ENCODE results near the gene PM20D2.
A peak's percentile ranks its signal among the peaks of the same experiment; 100 is the strongest.

The PM20D2 gene

GRCh38 chr6:89194559-89194958, 48.7 kb downstream of the PM20D2 start:
- DNase-seq: no peak
- H4K91ac ChIP-seq (ENCODE audit: low read depth, low read length): no peak overlapping the region
- H4K12ac ChIP-seq (ENCODE audit: low read depth, low read length): no peak overlapping the region
- no peak overlapping the region for H3K4me2 ChIP-seq (ENCODE audit: low read length)
- H3K27ac ChIP-seq (ENCODE audit: low read depth, low read length): no peak overlapping the region
- H3K27me3 ChIP-seq (ENCODE audit: insufficient read depth, low read length): no peaks in the 10 kb centered on the region
- no peak overlapping the region for H2BK5ac ChIP-seq (ENCODE audit: low read depth, low read length, poor library complexity)
- H2AFZ ChIP-seq (ENCODE audit: insufficient read depth, low read length, poor library complexity): no peak overlapping the region
- H2BK12ac ChIP-seq (ENCODE audit: low read length): no peak overlapping the region
- no peaks in the 10 kb centered on the region for H3K79me1 ChIP-seq (ENCODE audit: low read length)
- WGBS (ENCODE audit: extremely low coverage, insufficient coverage, insufficient read length): no CpG with 5 or more reads among the region's 1 CpG
- no peak overlapping the region for H2BK120ac ChIP-seq (ENCODE audit: insufficient read depth, low read length, poor library complexity)
- no peak overlapping the region for H3K14ac ChIP-seq (ENCODE audit: low read length)
- H3K9ac ChIP-seq (ENCODE audit: low read length): no peak overlapping the region
- no peaks in the 10 kb centered on the region for H3K36me3 ChIP-seq (ENCODE audit: control insufficient read depth in 1 of 2, insufficient read depth in 2 of 2, low read length in 2 of 2)
- H3K23ac ChIP-seq (ENCODE audit: low read length): no peak overlapping the region
- no peak overlapping the region for H2AK5ac ChIP-seq (ENCODE audit: low read length)
- H3K4me1 ChIP-seq (ENCODE audit: control insufficient read depth in 1 of 2, insufficient read depth in 2 of 2, low read length in 2 of 2): no peaks in the 10 kb centered on the region
- no peak overlapping the region for H3K18ac ChIP-seq (ENCODE audit: low read length)
- no peak overlapping the region for H3K4me3 ChIP-seq (ENCODE audit: low read depth, low read length)
- peaks cover 2% of the 10 kb centered on the region for H3K9me3 ChIP-seq (ENCODE audit: insufficient read depth, low read depth, low read length)
- H3K4ac ChIP-seq (ENCODE audit: low read depth, low read length): no peak overlapping the region
- H3K79me2 ChIP-seq (ENCODE audit: control insufficient read depth, insufficient read depth, low read length, poor library complexity): no peaks in the 10 kb centered on the region
- no peak overlapping the region for H4K8ac ChIP-seq (ENCODE audit: low read depth, low read length)

GRCh38 chr6:89197141-89197540, 51.3 kb downstream of the PM20D2 start:
- Histone ChIP-seq H2AFZ (ENCODE audit: insufficient read depth, low read length, poor library complexity) (no peak overlapping the region), H3K9me3 (ENCODE audit: insufficient read depth, low read depth, low read length) (peaks cover 2% of the 10 kb centered on the region), H3K27ac (ENCODE audit: low read depth, low read length) (no peak overlapping the region), H2AK5ac (ENCODE audit: low read length) (no peak overlapping the region), H2BK5ac (ENCODE audit: low read depth, low read length, poor library complexity) (no peak overlapping the region), H2BK120ac (ENCODE audit: insufficient read depth, low read length, poor library complexity) (no peak overlapping the region), H3K27me3 (ENCODE audit: insufficient read depth, low read length) (no peaks in the 10 kb centered on the region), H3K18ac (ENCODE audit: low read length) (no peak overlapping the region), H3K4me2 (ENCODE audit: low read length) (no peak overlapping the region), H3K4ac (ENCODE audit: low read depth, low read length) (no peak overlapping the region), H4K91ac (ENCODE audit: low read depth, low read length) (no peak overlapping the region), H2BK12ac (ENCODE audit: low read length) (no peak overlapping the region), H4K8ac (ENCODE audit: low read depth, low read length) (no peak overlapping the region), H4K12ac (ENCODE audit: low read depth, low read length) (no peak overlapping the region), H3K23ac (ENCODE audit: low read length) (no peak overlapping the region), H3K14ac (ENCODE audit: low read length) (no peak overlapping the region), H3K9ac (ENCODE audit: low read length) (no peak overlapping the region), H3K4me3 (ENCODE audit: low read depth, low read length) (no peak overlapping the region), H3K79me1 (ENCODE audit: low read length) (no peaks in the 10 kb centered on the region), H3K79me2 (ENCODE audit: control insufficient read depth, insufficient read depth, low read length, poor library complexity) (no peaks in the 10 kb centered on the region), H3K36me3 (ENCODE audit: control insufficient read depth in 1 of 2, insufficient read depth in 2 of 2, low read length in 2 of 2) (no peaks in the 10 kb centered on the region), H3K4me1 (ENCODE audit: control insufficient read depth in 1 of 2, insufficient read depth in 2 of 2, low read length in 2 of 2) (no peaks in the 10 kb centered on the region)
- DNase-seq: no peak
- no CpG with 5 or more reads among the region's 4 CpGs for WGBS (ENCODE audit: extremely low coverage, insufficient coverage, insufficient read length)

- no peak for DNase-seq
- Histone ChIP-seq H2BK12ac (ENCODE audit: low read length) (no peak overlapping the region), H3K36me3 (ENCODE audit: control insufficient read depth in 1 of 2, insufficient read depth in 2 of 2, low read length in 2 of 2) (no peaks in the 10 kb centered on the region), H3K79me2 (ENCODE audit: control insufficient read depth, insufficient read depth, low read length, poor library complexity) (no peaks in the 10 kb centered on the region), H3K4me2 (ENCODE audit: low read length) (no peak overlapping the region), H3K79me1 (ENCODE audit: low read length) (no peaks in the 10 kb centered on the region), H3K4me3 (ENCODE audit: low read depth, low read length) (no peak overlapping the region), H2AK5ac (ENCODE audit: low read length) (no peak overlapping the region), H4K12ac (ENCODE audit: low read depth, low read length) (no peak overlapping the region), H4K8ac (ENCODE audit: low read depth, low read length) (no peak overlapping the region), H3K4me1 (ENCODE audit: control insufficient read depth in 1 of 2, insufficient read depth in 2 of 2, low read length in 2 of 2) (no peaks in the 10 kb centered on the region), H3K9me3 (ENCODE audit: insufficient read depth, low read depth, low read length) (peaks cover 3% of the 10 kb centered on the region), H3K4ac (ENCODE audit: low read depth, low read length) (no peak overlapping the region), H3K9ac (ENCODE audit: low read length) (peak overlapping the region; percentile 43), H4K91ac (ENCODE audit: low read depth, low read length) (no peak overlapping the region), H3K23ac (ENCODE audit: low read length) (no peak overlapping the region), H3K14ac (ENCODE audit: low read length) (no peak overlapping the region), H3K27ac (ENCODE audit: low read depth, low read length) (no peak overlapping the region), H2BK120ac (ENCODE audit: insufficient read depth, low read length, poor library complexity) (no peak overlapping the region), H3K27me3 (ENCODE audit: insufficient read depth, low read length) (no peaks in the 10 kb centered on the region), H2AFZ (ENCODE audit: insufficient read depth, low read length, poor library complexity) (no peak overlapping the region), H2BK5ac (ENCODE audit: low read depth, low read length, poor library complexity) (no peak overlapping the region), H3K18ac (ENCODE audit: low read length) (no peak overlapping the region)
- no CpG with 5 or more reads among the region's 7 CpGs for WGBS (ENCODE audit: extremely low coverage, insufficient coverage, insufficient read length)
Measured at GRCh38 chr6:89198235-89198634, 52.4 kb downstream of the PM20D2 start.

- Histone ChIP-seq H2BK120ac (ENCODE audit: insufficient read depth, low read length, poor library complexity) (no peak overlapping the region), H3K4me3 (ENCODE audit: low read depth, low read length) (no peak overlapping the region), H3K14ac (ENCODE audit: low read length) (no peak overlapping the region), H3K4ac (ENCODE audit: low read depth, low read length) (no peak overlapping the region), H3K27ac (ENCODE audit: low read depth, low read length) (no peak overlapping the region), H4K12ac (ENCODE audit: low read depth, low read length) (no peak overlapping the region), H2AFZ (ENCODE audit: insufficient read depth, low read length, poor library complexity) (no peak overlapping the region), H3K18ac (ENCODE audit: low read length) (no peak overlapping the region), H3K36me3 (ENCODE audit: control insufficient read depth in 1 of 2, insufficient read depth in 2 of 2, low read length in 2 of 2) (no peaks in the 10 kb centered on the region), H3K79me1 (ENCODE audit: low read length) (no peaks in the 10 kb centered on the region), H4K8ac (ENCODE audit: low read depth, low read length) (no peak overlapping the region), H3K9me3 (ENCODE audit: insufficient read depth, low read depth, low read length) (peaks cover 1% of the 10 kb centered on the region), H2BK12ac (ENCODE audit: low read length) (no peak overlapping the region), H3K23ac (ENCODE audit: low read length) (no peak overlapping the region), H3K9ac (ENCODE audit: low read length) (no peak overlapping the region), H3K4me1 (ENCODE audit: control insufficient read depth in 1 of 2, insufficient read depth in 2 of 2, low read length in 2 of 2) (no peaks in the 10 kb centered on the region), H3K27me3 (ENCODE audit: insufficient read depth, low read length) (no peaks in the 10 kb centered on the region), H3K79me2 (ENCODE audit: control insufficient read depth, insufficient read depth, low read length, poor library complexity) (no peaks in the 10 kb centered on the region), H4K91ac (ENCODE audit: low read depth, low read length) (no peak overlapping the region), H3K4me2 (ENCODE audit: low read length) (no peak overlapping the region), H2AK5ac (ENCODE audit: low read length) (no peak overlapping the region), H2BK5ac (ENCODE audit: low read depth, low read length, poor library complexity) (no peak overlapping the region)
- DNase-seq: no peak
- WGBS (ENCODE audit: extremely low coverage, insufficient coverage, insufficient read length): no CpG with 5 or more reads among the region's 2 CpGs
Measured at GRCh38 chr6:89199579-89199978, 53.7 kb downstream of the PM20D2 start.
